Stimulated activated CD4-positive, alpha-beta T cell treated with anti-CD3 and anti-CD28 coated beads, TNF-alpha, amount 100 ng/mL, for 4 hours (primary cell): ENCODE results near the gene FAM156A.
"Not testable (repeated sequence)": the region's sequence is repeated elsewhere in the genome, so short reads cannot be mapped to it uniquely, and the experiment has no call there.

ENCODE experiments used
- DNase-seq, 3 experiments: peaks; one replicate each; pipeline ENCODE4 v3.0.0-alpha.2; 2020; ENCODE audit warnings: low read depth in 3 of 3

Gene FAM156A

DNA sequence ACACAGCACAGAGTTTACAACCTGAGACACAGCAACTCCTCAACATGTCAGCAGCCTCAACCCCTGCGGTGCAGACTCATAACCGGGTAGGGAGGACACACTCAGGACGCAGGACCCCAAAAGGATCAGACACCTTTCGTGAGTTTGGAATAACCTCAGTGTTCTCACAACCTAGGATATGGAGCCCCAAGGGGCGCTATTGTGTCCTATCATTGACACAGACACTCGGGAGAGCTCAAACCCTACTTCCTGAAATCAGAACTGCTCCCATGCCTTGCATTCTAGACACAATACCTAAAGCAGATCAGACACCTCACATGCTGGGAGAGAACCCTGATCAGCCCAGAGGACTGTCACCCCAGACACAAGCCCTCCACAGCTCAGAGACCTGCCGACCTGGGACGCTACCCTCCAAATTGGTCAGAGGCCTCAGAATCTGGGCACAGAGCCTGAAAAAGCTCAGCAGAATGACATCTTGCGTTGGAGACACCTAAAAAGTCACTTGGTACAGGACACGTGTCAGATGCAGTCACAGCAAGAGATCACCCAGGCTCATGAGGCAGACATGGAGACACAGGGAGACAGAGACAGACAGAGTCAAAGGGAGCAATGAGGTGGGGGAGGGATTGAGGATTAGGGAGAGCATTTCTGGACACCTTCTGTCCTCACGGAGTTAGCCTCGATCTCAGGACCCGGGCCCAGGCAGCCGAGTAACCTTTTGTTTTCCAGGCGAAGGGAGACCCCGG is 8.8 kb upstream of the FAM156A start:
- DNase-seq, result not testable (repeated sequence)

DNA sequence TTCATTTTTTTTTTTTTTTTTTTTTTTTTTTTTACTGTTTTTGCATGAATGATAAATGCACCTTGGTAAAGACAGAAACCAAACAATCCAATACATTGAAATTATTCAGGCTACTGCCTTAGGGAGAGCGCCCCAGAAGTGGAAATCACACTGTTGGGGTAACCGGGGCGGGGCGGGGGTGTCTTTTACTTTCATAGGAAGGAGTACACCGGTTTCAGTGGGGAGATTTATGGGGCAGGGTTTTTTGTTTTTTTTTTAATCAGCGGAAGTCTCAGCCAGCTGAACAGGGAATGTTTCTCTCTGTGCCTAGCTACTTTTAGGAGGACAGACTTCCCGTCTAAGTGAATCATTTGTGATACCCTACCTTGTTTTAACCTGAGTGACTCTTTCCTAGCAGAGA is 643 bp upstream of the FAM156A start:
- not testable (repeated sequence) for DNase-seq

GRCh38 chrX:52949884-52950283 is 8.4 kb downstream of the FAM156A start:
- not testable (repeated sequence) for DNase-seq

DNA sequence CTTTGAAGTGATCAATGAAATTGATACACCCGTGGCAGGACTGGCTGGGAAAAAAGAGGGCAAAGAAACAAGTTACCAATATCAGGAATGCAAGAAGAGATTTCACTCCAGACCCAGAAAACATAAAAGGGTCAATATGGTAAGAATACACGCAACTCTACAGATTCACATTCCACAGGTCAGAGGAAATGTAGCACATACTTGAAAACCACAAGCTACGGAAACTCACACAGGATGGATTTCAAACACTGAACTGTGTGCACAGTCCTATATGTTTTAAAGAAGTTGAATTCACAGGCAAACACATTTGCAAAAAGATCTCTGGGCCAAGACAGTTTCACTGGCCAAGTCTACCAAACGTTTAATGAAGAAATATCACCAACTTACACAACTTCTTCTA is 9.0 kb downstream of the FAM156A start:
- DNase-seq, result not testable (repeated sequence)

DNA sequence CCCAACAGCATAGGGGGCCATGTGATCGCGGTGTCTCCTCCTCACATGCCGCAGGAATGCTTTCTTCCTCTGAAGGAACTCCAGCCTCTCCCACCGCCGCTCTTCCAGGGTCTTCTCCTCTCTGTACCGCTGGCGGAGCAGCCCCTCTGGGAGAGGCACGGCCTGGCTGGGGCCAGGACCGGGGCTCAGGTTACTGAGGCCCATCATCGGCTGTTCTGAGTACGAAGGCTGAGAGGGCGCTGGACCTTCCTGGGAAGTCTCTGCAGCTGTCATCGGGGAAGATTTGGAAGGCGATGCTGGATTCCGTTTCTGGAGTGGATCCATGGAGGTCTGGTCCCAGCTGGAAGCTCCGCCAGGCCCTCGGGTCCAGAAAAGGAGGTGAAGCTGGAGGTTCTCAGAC is 10.1 kb downstream of the FAM156A start:
- DNase-seq, result not testable (repeated sequence)

DNA sequence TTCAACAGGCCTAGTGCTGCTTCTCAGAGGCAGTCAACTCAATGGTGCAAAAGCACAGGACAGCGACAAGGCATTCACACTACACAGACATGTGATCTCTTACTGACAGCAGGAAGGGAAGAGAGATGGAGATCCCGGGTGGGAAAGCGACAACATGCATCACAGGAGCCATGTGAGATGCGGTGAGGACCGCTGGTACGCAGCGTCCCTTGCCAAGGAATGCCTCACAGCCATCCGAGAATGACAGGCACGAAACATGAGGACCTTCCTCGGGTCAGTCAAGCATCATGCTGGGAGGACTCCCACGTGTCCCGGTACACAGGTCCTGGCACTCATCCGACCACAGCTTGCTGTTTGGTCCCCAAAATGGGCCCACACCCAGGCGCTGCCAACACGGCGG is 10.8 kb downstream of the FAM156A start:
- DNase-seq, result not testable (repeated sequence)

GRCh38 chrX:52945838-52946494 is 12.4 kb downstream of the FAM156A start:
- DNase-seq, result not testable (repeated sequence)

DNA sequence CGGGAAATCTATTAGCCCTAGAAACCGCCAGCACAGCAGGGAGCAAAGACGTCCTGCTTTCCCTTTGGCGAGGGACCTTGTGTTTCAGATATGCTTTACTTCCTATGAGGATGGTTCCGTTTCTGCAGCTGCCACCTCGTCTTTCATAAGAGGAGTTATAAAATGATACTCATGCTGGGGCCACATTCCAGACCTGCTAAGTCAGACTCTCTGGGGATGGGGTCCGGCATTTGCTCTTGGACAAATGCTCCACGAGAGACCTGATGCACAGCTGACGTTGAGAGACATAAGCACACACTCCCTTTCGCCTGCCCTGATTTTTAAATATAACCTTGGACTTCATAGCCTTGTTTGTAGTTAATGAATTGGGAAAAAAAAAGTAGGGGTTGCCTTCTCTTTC is 16.6 kb downstream of the FAM156A start:
- not testable (repeated sequence) for DNase-seq

- not testable (repeated sequence) for DNase-seq
These were observed 17.6 kb downstream of the FAM156A start for GRCh38 chrX:52940704-52941103.

DNA sequence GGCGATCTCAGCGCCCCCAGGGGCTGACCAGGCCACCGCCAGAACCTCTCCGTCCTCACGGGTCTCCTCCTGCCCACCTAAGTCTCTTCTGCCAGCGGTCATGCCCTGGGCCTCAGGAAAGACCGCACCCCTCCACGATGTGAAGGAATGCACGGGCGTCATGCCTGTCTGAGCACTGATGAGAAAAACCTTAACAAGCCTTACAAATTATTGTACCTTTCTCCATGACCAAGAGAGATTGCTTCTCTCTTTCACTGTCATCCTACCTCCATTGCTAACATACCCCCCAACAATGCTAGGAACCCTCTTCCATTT is 22.9 kb downstream of the FAM156A start:
- not testable (repeated sequence) for DNase-seq

DNA sequence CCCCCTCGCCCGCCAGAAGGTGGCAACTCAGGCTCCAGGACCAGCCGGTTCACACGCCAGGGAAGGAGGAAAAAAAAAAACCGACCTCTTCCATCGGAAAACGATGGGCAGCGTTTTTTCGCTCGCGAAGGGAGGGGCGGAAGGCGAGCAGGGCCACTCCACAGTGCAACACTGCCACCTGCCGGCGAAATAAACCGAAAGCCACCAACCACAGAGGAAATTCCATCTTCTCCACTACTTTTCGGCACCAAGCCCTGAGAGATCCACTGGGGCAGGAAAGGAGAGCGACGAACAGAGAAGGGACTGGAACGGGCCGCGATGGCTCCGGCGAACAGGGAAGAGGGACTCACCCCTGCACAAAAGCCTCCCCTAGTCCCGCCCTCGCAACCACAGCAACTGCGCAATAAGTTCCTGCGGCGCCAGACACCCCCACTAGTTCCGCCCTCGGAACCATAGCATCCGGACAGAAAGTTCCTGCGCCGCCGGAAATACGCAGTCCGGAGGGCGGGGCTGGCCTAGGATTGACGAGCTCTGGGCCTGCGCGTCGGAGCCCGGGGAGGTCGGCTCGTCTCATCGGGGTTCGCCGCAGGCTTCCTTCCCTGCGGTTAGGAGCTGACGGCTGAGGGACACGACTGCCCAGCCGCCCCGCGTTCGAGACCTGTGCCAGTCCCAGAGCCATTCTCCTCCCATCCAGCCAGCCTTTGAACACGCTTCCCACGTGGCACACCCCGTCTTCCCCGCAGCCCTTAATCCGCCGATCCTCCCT is 23.4 kb downstream of the FAM156A start:
- peak; percentile 76 to 85 (median 77) for DNase-seq

- no peak for DNase-seq
These were observed 24.2 kb downstream of the FAM156A start for GRCh38 chrX:52933976-52934703.

DNA sequence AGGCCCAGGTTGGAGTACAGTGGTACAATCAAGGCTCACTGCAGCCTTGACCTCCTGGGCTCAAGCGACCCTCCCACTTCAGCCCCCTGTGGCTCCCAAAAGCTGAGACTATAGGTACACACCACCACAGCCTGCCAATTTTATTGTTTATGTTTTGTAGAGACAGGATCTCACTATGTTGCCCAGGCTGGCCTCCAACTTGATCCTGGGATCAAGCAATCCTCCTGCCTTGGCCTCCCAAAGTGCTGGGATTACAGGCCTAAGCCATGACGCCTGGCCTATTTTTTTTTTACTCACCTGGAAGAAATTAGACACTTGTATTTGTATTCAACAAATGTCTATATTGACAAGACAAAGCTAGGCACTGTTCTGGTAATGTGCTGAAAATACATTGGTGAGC is 25.1 kb downstream of the FAM156A start:
- no peak for DNase-seq

DNA sequence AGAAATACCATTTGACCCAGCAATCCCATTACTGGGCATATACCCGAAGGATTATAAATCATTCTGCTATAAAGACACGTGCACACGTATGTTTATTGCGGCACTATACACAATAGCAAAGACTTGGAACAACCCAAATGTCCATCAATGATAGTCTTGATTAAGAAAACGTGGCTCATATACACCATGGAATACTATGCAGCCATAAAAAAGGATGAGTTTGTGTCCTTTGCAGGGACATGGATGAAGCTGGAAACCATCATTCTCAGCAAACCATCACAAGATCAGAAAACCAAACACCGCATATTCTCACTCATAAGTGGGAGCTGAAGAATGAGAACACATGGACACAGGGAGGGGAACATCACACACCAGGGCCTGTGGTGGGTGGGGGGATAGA is 28.1 kb downstream of the FAM156A start:
- not testable (repeated sequence) for DNase-seq

GRCh38 chrX:52923781-52924241 is 34.5 kb downstream of the FAM156A start:
- DNase-seq, result no peak

DNA sequence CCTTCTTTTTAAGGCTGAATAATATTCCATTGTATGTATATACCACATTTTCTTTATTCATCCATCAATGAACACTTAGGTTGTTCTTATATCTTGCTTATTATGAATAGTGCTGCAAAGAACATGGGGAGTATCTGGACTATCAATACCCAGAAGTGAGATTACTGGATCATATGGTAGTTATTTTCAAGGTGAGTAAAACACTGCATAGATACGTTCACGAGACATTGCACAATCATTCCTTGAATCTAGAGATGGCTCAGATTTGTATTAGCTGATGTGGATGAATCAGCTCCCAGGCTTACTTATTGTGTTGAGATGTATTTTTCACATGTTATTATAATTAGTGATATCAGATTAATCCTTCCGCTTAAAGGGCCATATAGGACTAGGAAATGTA is 43.6 kb downstream of the FAM156A start:
- not testable (repeated sequence) for DNase-seq

DNA sequence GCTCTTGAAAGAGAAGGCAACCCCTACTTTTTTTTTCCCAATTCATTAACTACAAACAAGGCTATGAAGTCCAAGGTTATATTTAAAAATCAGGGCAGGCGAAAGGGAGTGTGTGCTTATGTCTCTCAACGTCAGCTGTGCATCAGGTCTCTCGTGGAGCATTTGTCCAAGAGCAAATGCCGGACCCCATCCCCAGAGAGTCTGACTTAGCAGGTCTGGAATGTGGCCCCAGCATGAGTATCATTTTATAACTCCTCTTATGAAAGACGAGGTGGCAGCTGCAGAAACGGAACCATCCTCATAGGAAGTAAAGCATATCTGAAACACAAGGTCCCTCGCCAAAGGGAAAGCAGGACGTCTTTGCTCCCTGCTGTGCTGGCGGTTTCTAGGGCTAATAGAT is 44.6 kb downstream of the FAM156A start:
- not testable (repeated sequence) for DNase-seq

DNA sequence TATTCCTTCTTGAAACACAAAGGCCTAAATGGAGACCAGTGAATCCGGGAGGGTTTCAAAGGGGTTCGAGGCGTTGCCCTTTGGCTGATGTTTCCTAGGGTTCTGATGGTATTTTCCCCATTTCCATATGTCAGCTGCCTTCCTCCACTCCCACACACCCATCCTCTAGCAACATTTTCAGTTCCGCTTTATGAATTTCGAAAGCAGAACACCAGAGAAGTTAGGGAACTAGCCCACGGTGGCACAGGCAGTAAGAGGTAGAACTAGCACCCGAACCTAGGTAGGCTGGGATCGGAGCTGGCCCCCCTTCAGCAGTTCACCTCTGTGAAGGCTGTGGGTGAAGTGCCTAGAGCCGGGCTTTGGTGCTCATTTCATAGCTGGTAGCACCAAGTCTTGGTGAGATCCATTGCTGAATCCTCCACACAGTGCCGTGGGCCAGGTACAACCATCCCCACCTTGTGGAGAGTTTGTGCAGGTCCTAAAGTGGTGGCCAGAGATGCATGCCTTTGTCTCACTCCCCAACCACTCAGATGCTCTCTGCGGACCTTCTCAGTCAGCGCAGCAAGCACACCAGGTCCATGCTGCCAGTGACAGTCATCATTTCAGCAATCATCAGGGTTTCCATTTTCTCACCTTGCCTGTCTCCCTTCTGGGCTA is 48.9 kb downstream of the FAM156A start:
- DNase-seq, result not testable (repeated sequence)

DNA sequence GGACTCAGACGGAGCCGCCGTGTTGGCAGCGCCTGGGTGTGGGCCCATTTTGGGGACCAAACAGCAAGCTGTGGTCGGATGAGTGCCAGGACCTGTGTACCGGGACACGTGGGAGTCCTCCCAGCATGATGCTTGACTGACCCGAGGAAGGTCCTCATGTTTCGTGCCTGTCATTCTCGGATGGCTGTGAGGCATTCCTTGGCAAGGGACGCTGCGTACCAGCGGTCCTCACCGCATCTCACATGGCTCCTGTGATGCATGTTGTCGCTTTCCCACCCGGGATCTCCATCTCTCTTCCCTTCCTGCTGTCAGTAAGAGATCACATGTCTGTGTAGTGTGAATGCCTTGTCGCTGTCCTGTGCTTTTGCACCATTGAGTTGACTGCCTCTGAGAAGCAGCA is 50.4 kb downstream of the FAM156A start:
- not testable (repeated sequence) for DNase-seq

DNA sequence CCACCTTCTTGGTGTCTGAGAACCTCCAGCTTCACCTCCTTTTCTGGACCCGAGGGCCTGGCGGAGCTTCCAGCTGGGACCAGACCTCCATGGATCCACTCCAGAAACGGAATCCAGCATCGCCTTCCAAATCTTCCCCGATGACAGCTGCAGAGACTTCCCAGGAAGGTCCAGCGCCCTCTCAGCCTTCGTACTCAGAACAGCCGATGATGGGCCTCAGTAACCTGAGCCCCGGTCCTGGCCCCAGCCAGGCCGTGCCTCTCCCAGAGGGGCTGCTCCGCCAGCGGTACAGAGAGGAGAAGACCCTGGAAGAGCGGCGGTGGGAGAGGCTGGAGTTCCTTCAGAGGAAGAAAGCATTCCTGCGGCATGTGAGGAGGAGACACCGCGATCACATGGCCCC is 51.2 kb downstream of the FAM156A start:
- not testable (repeated sequence) for DNase-seq

DNA sequence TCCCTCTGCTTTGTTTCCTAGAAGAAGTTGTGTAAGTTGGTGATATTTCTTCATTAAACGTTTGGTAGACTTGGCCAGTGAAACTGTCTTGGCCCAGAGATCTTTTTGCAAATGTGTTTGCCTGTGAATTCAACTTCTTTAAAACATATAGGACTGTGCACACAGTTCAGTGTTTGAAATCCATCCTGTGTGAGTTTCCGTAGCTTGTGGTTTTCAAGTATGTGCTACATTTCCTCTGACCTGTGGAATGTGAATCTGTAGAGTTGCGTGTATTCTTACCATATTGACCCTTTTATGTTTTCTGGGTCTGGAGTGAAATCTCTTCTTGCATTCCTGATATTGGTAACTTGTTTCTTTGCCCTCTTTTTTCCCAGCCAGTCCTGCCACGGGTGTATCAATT is 52.2 kb downstream of the FAM156A start:
- not testable (repeated sequence) for DNase-seq
